ENCODE results near the gene CABP7. TPM values are rescaled to one million over a fixed set of nuclear protein-coding genes. Genes with fewer than 3 reads are reported as not detected.

CABP7 gene
- polyA plus RNA-seq, 1 donor (not counting 4 experiments of a cell fraction or from before 2014, with no cell fraction given) = not detected

DNA sequence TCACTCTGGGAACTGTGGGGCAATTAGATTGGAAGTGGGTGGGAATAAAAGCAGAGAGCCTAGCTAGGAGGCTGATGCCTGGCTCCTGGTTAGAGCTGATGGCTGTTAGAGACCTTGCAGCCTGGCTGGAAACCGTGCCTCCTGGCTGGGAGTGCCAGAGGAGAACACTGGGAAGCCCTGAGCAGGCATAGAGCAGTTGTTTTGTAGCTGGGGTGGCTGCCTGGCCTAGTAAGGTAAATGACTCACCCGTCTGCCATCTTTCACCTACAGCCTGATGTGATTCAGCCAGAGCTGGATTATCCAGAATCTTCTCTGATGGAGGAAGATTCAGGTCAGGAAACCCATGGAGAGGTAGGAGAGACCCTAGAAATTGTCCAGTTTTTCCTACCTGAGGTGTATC lies 53.4 kb downstream of the CABP7 start:
- Histone ChIP-seq H2AFZ (ENCODE audit: control insufficient read depth, low read length) (peak overlapping the region; percentile 89), H3K4me1 (ENCODE audit: control insufficient read depth, extremely low read depth, insufficient read depth, low read length) (peaks cover 20% of the 10 kb centered on the region), H3K27me3 (ENCODE audit: control insufficient read depth, extremely low read depth, insufficient read depth, low read length) (no peaks in the 10 kb centered on the region), H3K27ac (ENCODE audit: control insufficient read depth, insufficient read depth, low read length) (peak overlapping the region; percentile 71), H4K20me1 (ENCODE audit: control insufficient read depth, extremely low read depth, insufficient read depth, low read length) (no peaks in the 10 kb centered on the region), H3K79me2 (ENCODE audit: control insufficient read depth, insufficient read depth, low read length) (peaks cover 14% of the 10 kb centered on the region), H3K9ac (ENCODE audit: control insufficient read depth, extremely low read depth, insufficient read depth, low read length) (peak overlapping the region; percentile 48), H3K36me3 (ENCODE audit: control insufficient read depth in 2 of 2, extremely low read depth in 1 of 2, insufficient read depth in 2 of 2, low read length in 2 of 2) (peaks cover 8 to 13% of the 10 kb centered on the region in 2 experiments), H3K9me1 (ENCODE audit: control insufficient read depth, extremely low read depth, insufficient read depth, low read length) (no peaks in the 10 kb centered on the region), H3K4me2 (ENCODE audit: control insufficient read depth, extremely low read depth, insufficient read depth, low read depth, low read length) (peak overlapping the region; percentile 33), H3K4me3 (ENCODE audit: control insufficient read depth in 2 of 3, extremely low read depth in 1 of 3, insufficient read depth in 2 of 3, low read depth in 1 of 3, low read length in 3 of 3) (no peak overlapping the region), H3K9me3 (ENCODE audit: control insufficient read depth, low read depth, low read length) (no peaks in the 10 kb centered on the region)
- dilution Hi-C loops (cut with MboI; ENCODE audit: extremely low pct_ligation_motif_present, low sequenced_read_pairs) = no loop called here
- DNase-seq (ENCODE audit: low read depth, low spot score) (no peak), FAIRE-seq (peak; percentile 96)
- no peak for TF ChIP-seq EZH2 (IDR thresholded peaks at IDR 0.05; ENCODE audit: low read length)
- TF ChIP-seq, protein P1, sequence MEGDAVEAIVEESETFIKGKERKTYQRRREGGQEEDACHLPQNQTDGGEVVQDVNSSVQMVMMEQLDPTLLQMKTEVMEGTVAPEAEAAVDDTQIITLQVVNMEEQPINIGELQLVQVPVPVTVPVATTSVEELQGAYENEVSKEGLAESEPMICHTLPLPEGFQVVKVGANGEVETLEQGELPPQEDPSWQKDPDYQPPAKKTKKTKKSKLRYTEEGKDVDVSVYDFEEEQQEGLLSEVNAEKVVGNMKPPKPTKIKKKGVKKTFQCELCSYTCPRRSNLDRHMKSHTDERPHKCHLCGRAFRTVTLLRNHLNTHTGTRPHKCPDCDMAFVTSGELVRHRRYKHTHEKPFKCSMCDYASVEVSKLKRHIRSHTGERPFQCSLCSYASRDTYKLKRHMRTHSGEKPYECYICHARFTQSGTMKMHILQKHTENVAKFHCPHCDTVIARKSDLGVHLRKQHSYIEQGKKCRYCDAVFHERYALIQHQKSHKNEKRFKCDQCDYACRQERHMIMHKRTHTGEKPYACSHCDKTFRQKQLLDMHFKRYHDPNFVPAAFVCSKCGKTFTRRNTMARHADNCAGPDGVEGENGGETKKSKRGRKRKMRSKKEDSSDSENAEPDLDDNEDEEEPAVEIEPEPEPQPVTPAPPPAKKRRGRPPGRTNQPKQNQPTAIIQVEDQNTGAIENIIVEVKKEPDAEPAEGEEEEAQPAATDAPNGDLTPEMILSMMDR (optimal IDR thresholded peaks at IDR 0.05 in 1 of 3, IDR thresholded peaks at IDR 0.05 in 1 of 3, conservative IDR thresholded peaks at IDR 0.05 in 1 of 3; ENCODE audit: extremely low read depth in 1 of 3, insufficient read depth in 2 of 3, low read length in 3 of 3) = no peak

DNA sequence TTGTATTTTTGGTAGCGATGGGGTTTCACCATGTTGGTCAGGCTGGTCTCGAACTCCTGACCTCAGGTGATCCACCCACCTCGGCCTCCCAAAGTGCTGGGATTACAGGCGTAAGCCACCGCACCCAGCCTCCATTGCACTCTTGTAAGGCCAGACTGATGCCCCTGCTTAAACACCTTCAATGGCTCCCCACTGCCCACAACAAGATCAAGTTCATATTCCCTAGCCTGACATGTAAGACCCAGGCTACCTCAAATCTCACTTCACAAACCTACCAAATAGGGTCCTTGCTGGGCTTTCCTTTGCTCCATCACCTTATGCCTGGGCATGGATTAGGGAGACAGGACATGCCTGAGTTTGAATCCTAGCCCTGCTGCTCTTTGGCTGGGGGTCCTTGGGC lies 60.4 kb downstream of the CABP7 start:
- H2AFZ ChIP-seq (ENCODE audit: control insufficient read depth, low read length) = no peak overlapping the region

More for the DNA sequence above, 60.4 kb downstream of the CABP7 start:
- Histone ChIP-seq H3K9me3 (ENCODE audit: control insufficient read depth, low read depth, low read length) (no peaks in the 10 kb centered on the region), H3K9me1 (ENCODE audit: control insufficient read depth, extremely low read depth, insufficient read depth, low read length) (no peaks in the 10 kb centered on the region), H3K79me2 (ENCODE audit: control insufficient read depth, insufficient read depth, low read length) (no peaks in the 10 kb centered on the region), H3K27ac (ENCODE audit: control insufficient read depth, insufficient read depth, low read length) (peak overlapping the region; percentile 83), H3K4me2 (ENCODE audit: control insufficient read depth, extremely low read depth, insufficient read depth, low read depth, low read length) (peak overlapping the region; percentile 63), H3K9ac (ENCODE audit: control insufficient read depth, extremely low read depth, insufficient read depth, low read length) (no peak overlapping the region), H3K36me3 (ENCODE audit: control insufficient read depth in 2 of 2, extremely low read depth in 1 of 2, insufficient read depth in 2 of 2, low read length in 2 of 2) (no peaks in the 10 kb centered on the region), H4K20me1 (ENCODE audit: control insufficient read depth, extremely low read depth, insufficient read depth, low read length) (no peaks in the 10 kb centered on the region), H3K27me3 (ENCODE audit: control insufficient read depth, extremely low read depth, insufficient read depth, low read length) (no peaks in the 10 kb centered on the region), H3K4me1 (ENCODE audit: control insufficient read depth, extremely low read depth, insufficient read depth, low read length) (peaks cover 41% of the 10 kb centered on the region), H3K4me3 (ENCODE audit: control insufficient read depth in 2 of 3, extremely low read depth in 1 of 3, insufficient read depth in 2 of 3, low read depth in 1 of 3, low read length in 3 of 3) (no peak overlapping the region)
- DNase-seq (ENCODE audit: low read depth, low spot score) (no peak), FAIRE-seq (peak; percentile 9)
- no peak for TF ChIP-seq EZH2 (IDR thresholded peaks at IDR 0.05; ENCODE audit: low read length)
- TF ChIP-seq, protein P1 (optimal IDR thresholded peaks at IDR 0.05 in 1 of 3, IDR thresholded peaks at IDR 0.05 in 1 of 3, conservative IDR thresholded peaks at IDR 0.05 in 1 of 3; ENCODE audit: extremely low read depth in 1 of 3, insufficient read depth in 2 of 3, low read length in 3 of 3) = no peak
- dilution Hi-C loops (cut with MboI; ENCODE audit: extremely low pct_ligation_motif_present, low sequenced_read_pairs) = no loop called here
